DOHH2 (cell line): ENCODE data around the gene COBLL1.

ENCODE experiments used
- H3F3A ChIP-seq: fragments of 200-600 bp; sonication (generic), shearing (Covaris generic); 2 replicates; pipeline ENCODE4 v1.6.0; 2016; ENCODE audit warnings: antibody characterized with exemption, mild to moderate bottlenecking; ENCODE audit not compliant: control insufficient read depth, insufficient read depth
- H3K27ac ChIP-seq: fragments of 200-600 bp; sonication (generic); 2 replicates; pipeline ENCODE4 v1.5.1; 2014; ENCODE audit warnings: low read depth, mild to moderate bottlenecking, low read length, moderate library complexity
- H3K27me3 ChIP-seq: fragments of 200-600 bp; sonication (generic); 2 replicates; pipeline ENCODE4 v1.6.1; 2014; ENCODE audit warnings: mild to moderate bottlenecking, low read length, mixed read lengths; ENCODE audit not compliant: control insufficient read depth
- H3K36me3 ChIP-seq: fragments of 200-600 bp; sonication (generic); 2 replicates; pipeline ENCODE4 v1.6.1; 2014; ENCODE audit warnings: mild to moderate bottlenecking, low read length, moderate library complexity, mixed read lengths; ENCODE audit not compliant: control insufficient read depth
- H3K4me1 ChIP-seq: fragments of 200-600 bp; sonication (generic); 2 replicates; pipeline ENCODE4 v1.6.1; 2014; ENCODE audit warnings: mild to moderate bottlenecking, low read length, mixed read lengths; ENCODE audit not compliant: control insufficient read depth
- H3K4me2 ChIP-seq: fragments of 200-600 bp; sonication (generic); 2 replicates; pipeline ENCODE4 v1.6.0; 2014; ENCODE audit warnings: mild to moderate bottlenecking, low read length, moderate library complexity
- H3K4me3 ChIP-seq: fragments of 200-600 bp; sonication (generic); 2 replicates; pipeline ENCODE4 v1.5.1; 2014; ENCODE audit warnings: mild to moderate bottlenecking, low read length, mixed read lengths
- H3K79me2 ChIP-seq: fragments of 200-600 bp; sonication (generic); 2 replicates; pipeline ENCODE4 v1.6.1; 2014; ENCODE audit warnings: mild to moderate bottlenecking, low read length, mixed read lengths; ENCODE audit not compliant: control insufficient read depth
- H3K9me2 ChIP-seq: fragments of 200-600 bp; sonication (generic); replicated peaks from 2 replicates; pipeline ENCODE4 v1.6.1; 2014; ENCODE audit warnings: mild to moderate bottlenecking, low read length, mixed read lengths; ENCODE audit not compliant: control insufficient read depth
- H3K9me3 ChIP-seq: fragments of 200-600 bp; sonication (generic); 2 replicates; pipeline ENCODE4 v1.6.1; 2014; ENCODE audit warnings: antibody characterized with exemption, low read length, mixed read lengths; ENCODE audit not compliant: control insufficient read depth, insufficient read depth
- H4K20me1 ChIP-seq: fragments of 200-600 bp; sonication (generic); 2 replicates; pipeline ENCODE4 v1.6.0; 2014; ENCODE audit warnings: low read depth, mild to moderate bottlenecking, antibody characterized with exemption, low read length, moderate library complexity; ENCODE audit not compliant: control insufficient read depth, insufficient read depth
- EZH2phosphoT487 ChIP-seq: fragments of 200-600 bp; sonication (generic); IDR thresholded peaks from 2 replicates; pipeline ENCODE4 v1.6.1; 2017; ENCODE audit warnings: borderline replicate concordance, mild to moderate bottlenecking, antibody characterized with exemption, low read length, moderate library complexity, mixed read lengths
- TF ChIP-seq, protein P1 (sequence below): fragments of 200-600 bp; sonication (generic); IDR thresholded peaks from one replicate; pipeline ENCODE4 v1.5.1; 2014; ENCODE audit warnings: antibody characterized with exemption, mild to moderate bottlenecking, low read depth, low read length; ENCODE audit not compliant: poor library complexity, severe bottlenecking

The COBLL1 gene

DNA sequence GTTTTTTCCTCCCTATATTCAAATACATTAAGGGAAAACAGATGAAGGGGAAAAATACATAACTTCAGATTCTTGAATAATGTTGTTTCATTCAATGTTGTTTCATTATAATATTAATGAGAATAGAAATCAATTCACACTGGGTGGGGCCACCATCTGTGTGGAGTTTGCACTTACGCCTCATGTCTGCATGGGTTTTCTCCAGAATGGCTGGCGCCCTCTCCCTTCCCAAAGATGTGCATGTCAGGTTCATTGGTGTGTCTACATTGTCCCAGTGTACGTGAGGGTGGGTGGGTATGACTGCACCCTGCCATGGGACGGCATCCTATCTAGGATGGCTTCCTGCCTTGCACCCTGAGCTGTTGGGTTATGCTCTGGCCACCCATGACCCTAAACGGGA lies 51.7 kb downstream of the COBLL1 start:
- no peaks in the 10 kb centered on the region for H3K9me3 ChIP-seq
- no peak overlapping the region for H3K4me3 ChIP-seq
- H3K9me2 ChIP-seq, result no peaks in the 10 kb centered on the region
- H4K20me1 ChIP-seq, result no peaks in the 10 kb centered on the region
- no peaks in the 10 kb centered on the region for H3K36me3 ChIP-seq
- H3K27ac ChIP-seq, result no peak overlapping the region
- H3K79me2 ChIP-seq, result no peaks in the 10 kb centered on the region
- H3F3A ChIP-seq, result no peaks in the 10 kb centered on the region
- no peak overlapping the region for H3K4me2 ChIP-seq
- H3K4me1 ChIP-seq, result peaks cover 19% of the 10 kb centered on the region
- no peaks in the 10 kb centered on the region for H3K27me3 ChIP-seq
- TF ChIP-seq, protein P1, sequence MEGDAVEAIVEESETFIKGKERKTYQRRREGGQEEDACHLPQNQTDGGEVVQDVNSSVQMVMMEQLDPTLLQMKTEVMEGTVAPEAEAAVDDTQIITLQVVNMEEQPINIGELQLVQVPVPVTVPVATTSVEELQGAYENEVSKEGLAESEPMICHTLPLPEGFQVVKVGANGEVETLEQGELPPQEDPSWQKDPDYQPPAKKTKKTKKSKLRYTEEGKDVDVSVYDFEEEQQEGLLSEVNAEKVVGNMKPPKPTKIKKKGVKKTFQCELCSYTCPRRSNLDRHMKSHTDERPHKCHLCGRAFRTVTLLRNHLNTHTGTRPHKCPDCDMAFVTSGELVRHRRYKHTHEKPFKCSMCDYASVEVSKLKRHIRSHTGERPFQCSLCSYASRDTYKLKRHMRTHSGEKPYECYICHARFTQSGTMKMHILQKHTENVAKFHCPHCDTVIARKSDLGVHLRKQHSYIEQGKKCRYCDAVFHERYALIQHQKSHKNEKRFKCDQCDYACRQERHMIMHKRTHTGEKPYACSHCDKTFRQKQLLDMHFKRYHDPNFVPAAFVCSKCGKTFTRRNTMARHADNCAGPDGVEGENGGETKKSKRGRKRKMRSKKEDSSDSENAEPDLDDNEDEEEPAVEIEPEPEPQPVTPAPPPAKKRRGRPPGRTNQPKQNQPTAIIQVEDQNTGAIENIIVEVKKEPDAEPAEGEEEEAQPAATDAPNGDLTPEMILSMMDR, result no peak
- no peak for TF ChIP-seq EZH2phosphoT487

DNA sequence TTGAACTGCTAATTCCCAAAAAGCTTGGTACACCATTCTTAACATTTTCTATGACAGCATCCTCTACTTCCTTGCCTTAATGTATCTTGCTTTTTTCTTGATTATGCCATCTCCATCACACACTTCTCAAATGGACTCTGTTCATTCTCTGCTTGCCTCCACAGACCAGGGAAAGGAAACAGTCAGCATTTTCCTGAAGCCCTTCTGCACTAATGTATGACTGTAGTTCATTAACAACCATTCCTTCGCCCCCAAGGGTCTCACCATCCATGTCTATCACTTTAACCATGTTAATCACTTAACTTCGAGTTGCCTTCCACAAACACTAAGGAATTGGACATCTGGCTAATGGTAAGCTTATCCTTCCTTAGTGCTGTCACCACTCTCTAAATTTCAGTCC lies 54.8 kb downstream of the COBLL1 start:
- H3K9me3 ChIP-seq, result no peaks in the 10 kb centered on the region
- TF ChIP-seq, protein P1, result no peak
- TF ChIP-seq EZH2phosphoT487, result no peak
- H4K20me1 ChIP-seq, result no peaks in the 10 kb centered on the region
- no peak overlapping the region for H3K27ac ChIP-seq
- H3K27me3 ChIP-seq, result no peaks in the 10 kb centered on the region
- H3K9me2 ChIP-seq, result no peaks in the 10 kb centered on the region
- H3F3A ChIP-seq, result no peaks in the 10 kb centered on the region
- H3K4me1 ChIP-seq, result peaks cover 24% of the 10 kb centered on the region
- no peak overlapping the region for H3K4me2 ChIP-seq
- no peak overlapping the region for H3K4me3 ChIP-seq
- no peaks in the 10 kb centered on the region for H3K36me3 ChIP-seq
- H3K79me2 ChIP-seq, result no peaks in the 10 kb centered on the region

DNA sequence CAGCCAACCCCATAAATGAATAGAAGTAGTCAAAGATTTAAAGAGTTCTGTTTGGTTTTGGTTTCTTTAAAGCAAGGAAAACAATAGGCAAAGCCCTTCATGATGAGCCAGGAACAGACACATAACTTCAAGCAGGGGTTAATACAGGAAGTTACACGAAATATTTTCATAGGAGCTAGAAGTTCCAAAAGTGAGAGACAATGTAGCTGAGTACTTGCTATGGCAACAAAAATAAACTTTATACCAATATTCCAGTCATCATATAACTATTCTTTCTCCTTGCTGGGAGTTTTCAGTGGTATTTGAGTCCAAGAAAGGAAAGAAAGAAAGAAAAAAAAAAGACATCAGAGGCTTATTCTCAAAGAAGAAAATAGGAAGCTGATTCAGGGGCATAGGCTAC lies 56.2 kb downstream of the COBLL1 start:
- H3K27me3 ChIP-seq, result no peaks in the 10 kb centered on the region
- H4K20me1 ChIP-seq, result no peaks in the 10 kb centered on the region
- H3K4me2 ChIP-seq, result peak overlapping the region; percentile 32
- no peaks in the 10 kb centered on the region for H3K9me2 ChIP-seq
- no peaks in the 10 kb centered on the region for H3K9me3 ChIP-seq
- no peak overlapping the region for H3K27ac ChIP-seq
- TF ChIP-seq, protein P1, result no peak
- TF ChIP-seq EZH2phosphoT487, result no peak
- H3F3A ChIP-seq, result no peaks in the 10 kb centered on the region
- peaks cover 24% of the 10 kb centered on the region for H3K4me1 ChIP-seq
- no peaks in the 10 kb centered on the region for H3K36me3 ChIP-seq
- H3K79me2 ChIP-seq, result no peaks in the 10 kb centered on the region
- peak overlapping the region; percentile 4; the same call in 1 of the 2 replicates for H3K4me3 ChIP-seq

DNA sequence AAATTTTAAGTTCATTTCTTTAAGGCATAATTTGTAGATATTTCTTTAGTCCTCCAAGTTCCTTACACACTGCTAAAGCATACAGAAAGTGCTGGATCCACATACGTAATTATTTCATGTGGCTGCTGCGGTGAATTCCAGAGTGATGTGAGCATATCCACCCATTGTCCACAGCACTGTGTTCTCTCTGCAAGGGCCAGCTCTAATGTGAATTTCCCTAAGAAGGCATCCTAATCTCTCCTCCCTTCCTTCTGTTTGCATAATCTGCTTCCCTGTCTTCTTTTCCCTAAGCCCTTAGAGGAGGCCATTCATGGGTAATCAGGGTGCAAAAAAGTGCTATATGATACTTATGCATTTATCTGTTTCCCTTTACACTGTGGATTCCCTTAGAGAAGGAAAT lies 57.2 kb downstream of the COBLL1 start:
- H3F3A ChIP-seq, result no peaks in the 10 kb centered on the region
- no peaks in the 10 kb centered on the region for H3K36me3 ChIP-seq
- no peaks in the 10 kb centered on the region for H3K79me2 ChIP-seq
- H3K9me2 ChIP-seq, result no peaks in the 10 kb centered on the region
- H3K27ac ChIP-seq, result no peak overlapping the region
- H3K9me3 ChIP-seq, result no peaks in the 10 kb centered on the region
- H3K27me3 ChIP-seq, result no peaks in the 10 kb centered on the region
- H3K4me2 ChIP-seq, result no peak overlapping the region
- H3K4me1 ChIP-seq, result peaks cover 24% of the 10 kb centered on the region
- H3K4me3 ChIP-seq, result no peak overlapping the region
- no peaks in the 10 kb centered on the region for H4K20me1 ChIP-seq
- TF ChIP-seq, protein P1, result no peak
- no peak for TF ChIP-seq EZH2phosphoT487
